Measurements from ENCODE around the gene PHYKPL.

- TF ChIP-seq EP300 (IDR thresholded peaks at IDR 0.05) (no peak), CTCF (IDR thresholded peaks at IDR 0.05) (no peak)
Measured at GRCh38 chr5:178174456-178174855, 58.1 kb downstream of the PHYKPL start.
